ENCODE data around the gene MACF1.

DNA sequence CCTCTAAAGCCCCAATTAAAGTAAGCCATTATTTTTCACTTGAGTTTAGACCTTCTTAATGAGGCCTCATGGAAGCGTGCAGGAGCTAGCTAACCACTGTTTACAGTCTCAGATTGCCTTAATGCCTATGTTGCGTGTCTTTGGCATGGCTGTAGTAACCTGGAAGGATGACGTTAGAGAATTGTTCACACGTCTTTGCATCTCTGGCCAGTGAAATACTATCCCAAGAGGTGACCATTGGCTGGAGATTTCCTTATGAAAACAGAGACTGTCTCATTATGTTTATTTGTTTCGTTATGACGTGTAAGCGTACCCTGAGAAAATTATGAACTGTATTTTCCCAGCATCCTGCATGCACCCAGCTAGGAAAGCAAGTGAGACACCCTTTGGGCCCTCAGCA, 268.3 kb downstream of the MACF1 start:
- TF ChIP-seq, protein P1, sequence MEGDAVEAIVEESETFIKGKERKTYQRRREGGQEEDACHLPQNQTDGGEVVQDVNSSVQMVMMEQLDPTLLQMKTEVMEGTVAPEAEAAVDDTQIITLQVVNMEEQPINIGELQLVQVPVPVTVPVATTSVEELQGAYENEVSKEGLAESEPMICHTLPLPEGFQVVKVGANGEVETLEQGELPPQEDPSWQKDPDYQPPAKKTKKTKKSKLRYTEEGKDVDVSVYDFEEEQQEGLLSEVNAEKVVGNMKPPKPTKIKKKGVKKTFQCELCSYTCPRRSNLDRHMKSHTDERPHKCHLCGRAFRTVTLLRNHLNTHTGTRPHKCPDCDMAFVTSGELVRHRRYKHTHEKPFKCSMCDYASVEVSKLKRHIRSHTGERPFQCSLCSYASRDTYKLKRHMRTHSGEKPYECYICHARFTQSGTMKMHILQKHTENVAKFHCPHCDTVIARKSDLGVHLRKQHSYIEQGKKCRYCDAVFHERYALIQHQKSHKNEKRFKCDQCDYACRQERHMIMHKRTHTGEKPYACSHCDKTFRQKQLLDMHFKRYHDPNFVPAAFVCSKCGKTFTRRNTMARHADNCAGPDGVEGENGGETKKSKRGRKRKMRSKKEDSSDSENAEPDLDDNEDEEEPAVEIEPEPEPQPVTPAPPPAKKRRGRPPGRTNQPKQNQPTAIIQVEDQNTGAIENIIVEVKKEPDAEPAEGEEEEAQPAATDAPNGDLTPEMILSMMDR (IDR thresholded peaks at IDR 0.05): no peak
- no peak for TF ChIP-seq POLR2A (IDR thresholded peaks at IDR 0.05; ENCODE audit: low read depth)
- TF ChIP-seq POLR2AphosphoS5 (IDR thresholded peaks at IDR 0.05): no peak

Data from esophagus muscularis mucosa (tissue), 3 donors.